ENCODE measurements around the gene RPN2.

RPN2 gene

GRCh38 chr20:37282556-37282955 is 103.4 kb downstream of the RPN2 start:
- POLR2A ChIA-PET = no interaction called here
- DNase-seq (ENCODE audit: extremely low spot score) = no peak
- TF ChIP-seq, protein P1, sequence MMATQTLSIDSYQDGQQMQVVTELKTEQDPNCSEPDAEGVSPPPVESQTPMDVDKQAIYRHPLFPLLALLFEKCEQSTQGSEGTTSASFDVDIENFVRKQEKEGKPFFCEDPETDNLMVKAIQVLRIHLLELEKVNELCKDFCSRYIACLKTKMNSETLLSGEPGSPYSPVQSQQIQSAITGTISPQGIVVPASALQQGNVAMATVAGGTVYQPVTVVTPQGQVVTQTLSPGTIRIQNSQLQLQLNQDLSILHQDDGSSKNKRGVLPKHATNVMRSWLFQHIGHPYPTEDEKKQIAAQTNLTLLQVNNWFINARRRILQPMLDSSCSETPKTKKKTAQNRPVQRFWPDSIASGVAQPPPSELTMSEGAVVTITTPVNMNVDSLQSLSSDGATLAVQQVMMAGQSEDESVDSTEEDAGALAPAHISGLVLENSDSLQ (IDR thresholded peaks at IDR 0.05) = no peak
- TF ChIP-seq FOXA1 (IDR thresholded peaks at IDR 0.05) (no peak), NFRKB (IDR thresholded peaks at IDR 0.05) (no peak), LEF1 (IDR thresholded peaks at IDR 0.05; ENCODE audit: borderline replicate concordance) (no peak), ZNF384 (IDR thresholded peaks at IDR 0.05) (no peak), FOXM1 (IDR thresholded peaks at IDR 0.05; ENCODE audit: borderline replicate concordance) (no peak), BHLHE40 (IDR thresholded peaks at IDR 0.05; ENCODE audit: borderline replicate concordance) (no peak), FOXK2 (IDR thresholded peaks at IDR 0.05) (no peak), L3MBTL2 (conservative IDR thresholded peaks at IDR 0.05) (no peak), TARDBP (IDR thresholded peaks at IDR 0.05) (no peak), SUZ12 (IDR thresholded peaks at IDR 0.05) (no peak), ARNT (IDR thresholded peaks at IDR 0.05) (no peak), ELF4 (IDR thresholded peaks at IDR 0.05) (no peak)
- CTCF ChIA-PET = no interaction called here

DNA sequence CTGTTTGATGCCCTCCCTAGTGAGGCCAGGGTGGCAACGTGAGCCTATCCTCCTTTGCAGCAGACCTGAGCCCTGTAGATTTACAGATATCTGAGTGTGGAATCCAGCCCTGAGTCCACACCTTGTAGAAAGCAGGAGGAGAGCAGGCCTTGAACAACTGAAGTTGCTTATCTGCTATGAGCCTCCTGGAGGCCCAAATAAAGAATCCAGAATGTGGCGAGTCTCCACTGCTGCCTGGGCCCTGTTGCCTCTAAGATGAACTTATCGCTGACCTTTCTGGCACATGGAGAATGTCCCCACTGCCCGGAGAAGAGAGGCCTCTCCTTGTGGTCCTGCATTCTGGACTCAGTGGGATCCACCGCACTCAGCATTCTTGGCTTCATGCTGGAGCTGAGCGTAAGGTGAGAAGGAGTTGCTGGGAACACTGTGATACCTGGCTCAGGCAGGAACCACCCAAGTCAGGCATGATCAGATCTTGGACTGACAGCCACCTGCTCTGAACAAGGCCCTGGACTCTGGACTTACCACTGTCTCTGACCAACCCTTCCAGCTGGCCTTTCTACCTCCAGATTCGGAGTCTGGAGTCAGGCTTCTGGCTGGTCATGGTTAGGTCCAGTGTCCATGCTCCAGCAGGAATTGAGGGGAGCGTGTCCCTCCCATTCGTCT is 104.5 kb downstream of the RPN2 start:
- POLR2A ChIA-PET = interaction anchor here (0.7 kb wide), 1 partner anchor 13 kb away, joined by 3 read pairs; no protein-coding TSS in a partner anchor
- no peak for DNase-seq (ENCODE audit: extremely low spot score)
- no peak for TF ChIP-seq SUZ12 (IDR thresholded peaks at IDR 0.05)
- no peak for TF ChIP-seq BHLHE40 (IDR thresholded peaks at IDR 0.05; ENCODE audit: borderline replicate concordance)
- no peak for TF ChIP-seq ARNT (IDR thresholded peaks at IDR 0.05)
- TF ChIP-seq FOXM1 (IDR thresholded peaks at IDR 0.05; ENCODE audit: borderline replicate concordance) = no peak
- no peak for TF ChIP-seq ELF4 (IDR thresholded peaks at IDR 0.05)
- no peak for TF ChIP-seq SP1 (IDR thresholded peaks at IDR 0.05)
- TF ChIP-seq L3MBTL2 (conservative IDR thresholded peaks at IDR 0.05) = no peak
- no peak for TF ChIP-seq ZNF384 (IDR thresholded peaks at IDR 0.05)
- no peak for TF ChIP-seq LEF1 (IDR thresholded peaks at IDR 0.05; ENCODE audit: borderline replicate concordance)
- no peak for TF ChIP-seq FOXA1 (IDR thresholded peaks at IDR 0.05)
- TF ChIP-seq, protein P1 (IDR thresholded peaks at IDR 0.05) = no peak
- no peak for TF ChIP-seq CTBP1 (IDR thresholded peaks at IDR 0.05; ENCODE audit: borderline replicate concordance)
- TF ChIP-seq NFRKB (IDR thresholded peaks at IDR 0.05) = no peak
- no peak for TF ChIP-seq FOXK2 (IDR thresholded peaks at IDR 0.05)
- TF ChIP-seq TARDBP (IDR thresholded peaks at IDR 0.05) = no peak
- no peak for TF ChIP-seq HDGF (IDR thresholded peaks at IDR 0.05; ENCODE audit: borderline replicate concordance)
- CTCF ChIA-PET = no interaction called here

- TF ChIP-seq BHLHE40 (IDR thresholded peaks at IDR 0.05; ENCODE audit: borderline replicate concordance) (no peak), FOXK2 (IDR thresholded peaks at IDR 0.05) (no peak), LEF1 (IDR thresholded peaks at IDR 0.05; ENCODE audit: borderline replicate concordance) (no peak), NFRKB (IDR thresholded peaks at IDR 0.05) (no peak), ELF4 (IDR thresholded peaks at IDR 0.05) (no peak), TARDBP (IDR thresholded peaks at IDR 0.05) (no peak), ZNF384 (IDR thresholded peaks at IDR 0.05) (no peak), FOXA1 (IDR thresholded peaks at IDR 0.05) (no peak), HDGF (IDR thresholded peaks at IDR 0.05; ENCODE audit: borderline replicate concordance) (no peak), SP1 (IDR thresholded peaks at IDR 0.05) (no peak)
- TF ChIP-seq, protein P1 (IDR thresholded peaks at IDR 0.05) = no peak
- no peak for DNase-seq (ENCODE audit: extremely low spot score)
- ChIA-PET CTCF (no interaction called here), POLR2A (no interaction called here)
Measured at GRCh38 chr20:37284691-37285161, 105.6 kb downstream of the RPN2 start.

GRCh38 chr20:37285664-37286374 is 106.7 kb downstream of the RPN2 start:
- DNase-seq (ENCODE audit: extremely low spot score) = no peak
- TF ChIP-seq HDGF (IDR thresholded peaks at IDR 0.05; ENCODE audit: borderline replicate concordance) = no peak
- TF ChIP-seq SUZ12 (IDR thresholded peaks at IDR 0.05) = no peak
- TF ChIP-seq BHLHE40 (IDR thresholded peaks at IDR 0.05; ENCODE audit: borderline replicate concordance) = no peak
- no peak for TF ChIP-seq L3MBTL2 (conservative IDR thresholded peaks at IDR 0.05)
- TF ChIP-seq CTBP1 (IDR thresholded peaks at IDR 0.05; ENCODE audit: borderline replicate concordance) = no peak
- TF ChIP-seq FOXM1 (IDR thresholded peaks at IDR 0.05; ENCODE audit: borderline replicate concordance) = no peak
- TF ChIP-seq TARDBP (IDR thresholded peaks at IDR 0.05) = no peak
- TF ChIP-seq, protein P1 (IDR thresholded peaks at IDR 0.05) = no peak
- TF ChIP-seq ZNF384 (IDR thresholded peaks at IDR 0.05) = no peak
- no peak for TF ChIP-seq SP1 (IDR thresholded peaks at IDR 0.05)
- TF ChIP-seq FOXK2 (IDR thresholded peaks at IDR 0.05) = no peak
- TF ChIP-seq ARNT (IDR thresholded peaks at IDR 0.05) = no peak
- ChIA-PET CTCF (interaction anchor here (0.6 kb wide), 2 partner anchors 9 to 20 kb away, joined by 3 read pairs; no protein-coding TSS in a partner anchor), POLR2A (no interaction called here)

GRCh38 chr20:37288091-37288490 is 109.0 kb downstream of the RPN2 start:
- CTCF ChIA-PET = no interaction called here
- POLR2A ChIA-PET = interaction anchor here (1.4 to 2.0 kb wide), 3 partner anchors 11 to 57 kb away, joined by 3 to 9 read pairs (median 6); no protein-coding TSS in a partner anchor
- TF ChIP-seq SP1 (IDR thresholded peaks at IDR 0.05) (no peak), CTBP1 (IDR thresholded peaks at IDR 0.05; ENCODE audit: borderline replicate concordance) (no peak), HDGF (IDR thresholded peaks at IDR 0.05; ENCODE audit: borderline replicate concordance) (no peak)
- TF ChIP-seq, protein P1 (IDR thresholded peaks at IDR 0.05) = no peak
- DNase-seq (ENCODE audit: extremely low spot score) = no peak

Data from HEK293T (cell line).